Esophagus squamous epithelium (tissue), 5 donors: ENCODE results near the gene BBS9. TPM values are rescaled to one million over a fixed set of nuclear protein-coding genes. Genes with fewer than 3 reads are reported as not detected.
"Not testable (repeated sequence)": the region's sequence is repeated elsewhere in the genome, so short reads cannot be mapped to it uniquely, and the experiment has no call there.

Experiments
- DNase-seq: peaks from one replicate; lab custom pipeline; 2025; lab: John Stamatoyannopoulos, UW
- H3K27ac ChIP-seq, 4 donors: fragments of 200-600 bp; sonication (generic); one replicate each; pipeline ENCODE4 v1.5.1; 2016 to 2019; ENCODE audit warnings: mild to moderate bottlenecking in 1 of 4
- H3K27me3 ChIP-seq, 4 donors: fragments of 200-600 bp; sonication (generic); 1 replicate in 3 of 4; 2 replicates in 1 of 4; pipeline versions ENCODE4 v1.5.1 to v1.6.0; 2017 to 2021; ENCODE audit warnings: antibody characterized with exemption in 1 of 4
- H3K36me3 ChIP-seq, 3 donors: fragments of 200-600 bp; sonication (generic); one replicate each; pipeline ENCODE4 v1.5.1; 2016 to 2019
- H3K4me1 ChIP-seq, 3 donors: fragments of 200-600 bp; sonication (generic); one replicate each; pipeline ENCODE4 v1.5.1; 2017 to 2019
- H3K4me3 ChIP-seq, 4 donors: fragments of 200-600 bp; sonication (generic); 1 replicate in 3 of 4; 2 replicates in 1 of 4; pipeline ENCODE4 v1.5.1; 2016 to 2019; ENCODE audit warnings: mild to moderate bottlenecking in 2 of 4, moderate library complexity in 1 of 4
- H3K9me3 ChIP-seq, 3 donors: fragments of 200-600 bp; sonication (generic); one replicate each; pipeline ENCODE4 v1.5.1; 2016 to 2019
- CTCF ChIP-seq, 6 experiments: fragments of 450-650 bp in 4 of 6; fragments of 200-600 bp in 2 of 6; sonication (generic) in 2 of 6; IDR thresholded peaks; one replicate each; pipeline ENCODE4 v1.5.1; 2016 to 2019; ENCODE audit warnings: antibody characterized with exemption in 6 of 6, mild to moderate bottlenecking in 4 of 6, moderate library complexity in 4 of 6
- POLR2A ChIP-seq, 4 donors: fragments of 450-650 bp; IDR thresholded peaks; one replicate each; pipeline ENCODE4 v1.6.1; 2017; ENCODE audit warnings: antibody characterized with exemption in 4 of 4, mild to moderate bottlenecking in 4 of 4, moderate library complexity in 3 of 4
- WGBS, 2 donors: methylation state at CpG; one replicate each; pipeline ENCODE4 v1.1.5; 2018; 5-methylcytosine and 5-hydroxymethylcytosine counted together
- intact Hi-C: fragments of 100-400 bp; cut with DNase I; formaldehyde crosslinking; loops from one replicate; pipeline ENCODE4 v1.15.0; 2022
- total RNA-seq, 4 donors: library from RNA; depleted of rRNA; stranded (reverse); fragments of >200 nt; gene quantifications; one replicate each; pipeline ENCODE4 v1.1.0, GENCODE V29; 2016
- donor health status: DM: yes; HTN: yes; CAD: no.

The BBS9 gene
- total RNA-seq, 4 donors from 2014 or later = 4.8 to 16.8 (median 7.6) TPM

GRCh38 chr7:33299425-33299824, 170.1 kb downstream of the BBS9 start:
- intact Hi-C loops = no loop called here

GRCh38 chr7:33300131-33300530, 170.8 kb downstream of the BBS9 start:
- no peak for DNase-seq
- Histone ChIP-seq H3K9me3 (peaks cover 0 to 38% (median 11%) of the 10 kb centered on the region in 3 donors), H3K36me3 (peaks cover 0 to 16% (median 0%) of the 10 kb centered on the region in 3 donors), H3K4me1 (no peaks in the 10 kb centered on the region), H3K27ac (no peak overlapping the region), H3K4me3 (no peak overlapping the region), H3K27me3 (no peaks in the 10 kb centered on the region)
- intact Hi-C loops = no loop called here
- 75 to 90% methylated on average over 1 of the region's 1 CpG for WGBS, 2 donors
- TF ChIP-seq POLR2A (IDR thresholded peaks at IDR 0.05) (no peak), CTCF (IDR thresholded peaks at IDR 0.05) (no peak)

More at GRCh38 chr7:33299425-33299824, 170.1 kb downstream of the BBS9 start:
- WGBS, 2 donors = 78 to 85% methylated on average over 2 of the region's 2 CpGs
- no peaks in the 10 kb centered on the region for H3K27me3 ChIP-seq
- H3K4me3 ChIP-seq = no peak overlapping the region
- TF ChIP-seq CTCF (IDR thresholded peaks at IDR 0.05) (no peak), POLR2A (IDR thresholded peaks at IDR 0.05) (no peak)
- DNase-seq = no peak
- peaks cover 0 to 37% (median 11%) of the 10 kb centered on the region in 3 donors for H3K9me3 ChIP-seq
- no peak overlapping the region for H3K27ac ChIP-seq
- H3K36me3 ChIP-seq = peaks cover 0 to 14% (median 0%) of the 10 kb centered on the region in 3 donors
- H3K4me1 ChIP-seq = no peaks in the 10 kb centered on the region

GRCh38 chr7:33300742-33301141, 171.4 kb downstream of the BBS9 start:
- intact Hi-C loops = no loop called here
- peaks cover 0 to 38% (median 11%) of the 10 kb centered on the region in 3 donors for H3K9me3 ChIP-seq
- no peak for DNase-seq
- H3K27me3 ChIP-seq = no peaks in the 10 kb centered on the region
- H3K4me3 ChIP-seq = no peak overlapping the region
- no peak overlapping the region for H3K27ac ChIP-seq
- no peaks in the 10 kb centered on the region for H3K4me1 ChIP-seq
- peaks cover 0 to 16% (median 0%) of the 10 kb centered on the region in 3 donors for H3K36me3 ChIP-seq
- TF ChIP-seq CTCF (IDR thresholded peaks at IDR 0.05) = no peak
- no peak for TF ChIP-seq POLR2A (IDR thresholded peaks at IDR 0.05)

- not testable (repeated sequence) for DNase-seq, H3K27me3 ChIP-seq
- WGBS, 2 donors = no CpG with 5 or more reads among the region's 33 CpGs
Measured at GRCh38 chr7:33303978-33304557, 174.7 kb downstream of the BBS9 start.

GRCh38 chr7:33307205-33307604, 177.8 kb downstream of the BBS9 start:
- H3K27ac ChIP-seq = no peak overlapping the region
- no peak for DNase-seq
- peaks cover 0 to 12% (median 0%) of the 10 kb centered on the region in 3 donors for H3K36me3 ChIP-seq
- H3K4me1 ChIP-seq = no peaks in the 10 kb centered on the region
- no peak overlapping the region for H3K4me3 ChIP-seq
- intact Hi-C loops = no loop called here
- TF ChIP-seq POLR2A (IDR thresholded peaks at IDR 0.05) (no peak), CTCF (IDR thresholded peaks at IDR 0.05) (no peak)
- peaks cover 0 to 11% (median 5%) of the 10 kb centered on the region in 3 donors for H3K9me3 ChIP-seq
- no peaks in the 10 kb centered on the region for H3K27me3 ChIP-seq

More at GRCh38 chr7:33303978-33304557, 174.7 kb downstream of the BBS9 start:
- intact Hi-C loops, H3K4me3 ChIP-seq, H3K27ac ChIP-seq, H3K4me1 ChIP-seq: not testable (repeated sequence)
- Histone ChIP-seq H3K9me3 (peaks cover 0 to 38% (median 11%) of the 10 kb centered on the region in 3 donors), H3K36me3 (peaks cover 0 to 16% (median 0%) of the 10 kb centered on the region in 3 donors)
